K562 (cell line): ENCODE data around the gene UBE2M. TPM values are rescaled to one million over a fixed set of nuclear protein-coding genes. Genes with fewer than 3 reads are reported as not detected.

Experiments used
- ATAC-seq: fragments of 200-7000 bp; cut with Tn5 transposase; 3 replicates; pipeline ENCODE4 v1.9.1; 2020; ENCODE audit warnings: moderate library complexity
- BruUV-seq: library from RNA; stranded (reverse); fragments of 400-500 nt; replicated peaks from 2 replicates; lab custom pipeline; 2021; lab: Mats Ljungman, UMichigan
- CTCF ChIA-PET: fragments of 300-600 bp; formaldehyde crosslinking; extraction: SDS; loops from one replicate; lab custom pipeline; 2021; ENCODE audit warnings: low intra/inter-chr PET ratio; lab: Yijun Ruan, JAX
- POLR2A ChIA-PET: fragments of 300-600, 350-650 bp; sonication (Branson Sonifier 250); formaldehyde crosslinking; extraction: SDS; loops from one replicate; lab custom pipeline; 2021; ENCODE audit warnings: antibody characterized with exemption, inconsistent platforms; lab: Yijun Ruan, JAX
- DNase-seq, 4 experiments: peaks; one replicate each; pipeline versions ENCODE4 v3.0.0 to v3.0.0-alpha.2; 2011 to 2018; ENCODE audit warnings: low spot score in 3 of 4, mixed read lengths in 3 of 4; ENCODE audit errors: extremely low read depth in 1 of 4
- FAIRE-seq: peaks from 2 replicates; lab custom pipeline; 2011; peaks lifted over from hg19 to GRCh38; lab: Jason Lieb, UNC
- H2AFZ ChIP-seq: 2 replicates; pipeline ENCODE4 v1.6.0; 2011; ENCODE audit warnings: low read depth, low read length, control low read depth, inconsistent platforms
- H3K27ac ChIP-seq: fragments of 200-600 bp; 3 replicates; pipeline ENCODE4 v1.8.0; 2011; ENCODE audit warnings: low read depth, mild to moderate bottlenecking, control low read depth, inconsistent platforms, low read length, moderate library complexity, mixed read lengths; ENCODE audit errors: extremely low read depth
- H3K27me3 ChIP-seq, 2 experiments: fragments of 300-600 bp in 1 of 2; 2 replicates in 1 of 2; 3 replicates in 1 of 2; pipeline versions ENCODE4 v1.6.0 to v1.8.0; 2011; ENCODE audit warnings: inconsistent platforms in 2 of 2, low read length in 2 of 2, mild to moderate bottlenecking in 1 of 2, mixed read lengths in 1 of 2, moderate library complexity in 1 of 2; ENCODE audit not compliant: control insufficient read depth in 2 of 2, insufficient read depth in 2 of 2
- H3K36me3 ChIP-seq: fragments of 300-600 bp; 3 replicates; pipeline ENCODE4 v1.8.0; 2011; ENCODE audit warnings: mild to moderate bottlenecking, low read length, inconsistent platforms; ENCODE audit not compliant: control insufficient read depth, insufficient read depth
- H3K4me1 ChIP-seq, 2 experiments: fragments of 200-600 bp in 1 of 2; replicated peaks in 1 of 2; 2 replicates in 1 of 2; 3 replicates in 1 of 2; pipeline versions ENCODE4 v1.5.1 to v1.8.0; 2011; ENCODE audit warnings: inconsistent platforms in 2 of 2, low read length in 2 of 2, mild to moderate bottlenecking in 1 of 2, mixed read lengths in 1 of 2, moderate library complexity in 1 of 2; ENCODE audit not compliant: control insufficient read depth in 2 of 2, insufficient read depth in 2 of 2
- H3K4me2 ChIP-seq: 2 replicates; pipeline ENCODE4 v1.6.1; 2011; ENCODE audit warnings: low read length, control low read depth, inconsistent platforms, mixed read lengths; ENCODE audit not compliant: insufficient read depth
- H3K4me3 ChIP-seq: fragments of 200-600 bp; sonication (generic), shearing (Covaris generic); 2 replicates; pipeline ENCODE4 v1.5.1; 2016; ENCODE audit warnings: control low read depth, inconsistent platforms
- H3K79me2 ChIP-seq: fragments of 200-600 bp; 3 replicates; pipeline ENCODE4 v1.8.0; 2011; ENCODE audit warnings: low read length, inconsistent platforms; ENCODE audit not compliant: control insufficient read depth, insufficient read depth
- H3K9ac ChIP-seq, 2 experiments: 2 replicates each; pipeline versions ENCODE4 v1.6.0 to v1.6.1; 2011; ENCODE audit warnings: low read depth in 2 of 2, low read length in 2 of 2, control low read depth in 1 of 2, inconsistent platforms in 1 of 2, mild to moderate bottlenecking in 1 of 2, mixed read lengths in 1 of 2; ENCODE audit not compliant: insufficient read depth in 1 of 2
- H3K9me1 ChIP-seq: one replicate; pipeline ENCODE4 v1.6.0; 2011; ENCODE audit warnings: inconsistent platforms, mild to moderate bottlenecking, low read length, moderate library complexity; ENCODE audit not compliant: control insufficient read depth, insufficient read depth
- H3K9me3 ChIP-seq: replicated peaks from 2 replicates; pipeline ENCODE4 v1.5.1; 2011; ENCODE audit warnings: low read depth, low read length, inconsistent platforms; ENCODE audit not compliant: control insufficient read depth, insufficient read depth
- H4K20me1 ChIP-seq: replicated peaks from 2 replicates; pipeline ENCODE4 v1.6.1; 2011; ENCODE audit warnings: low read length, inconsistent platforms, mixed read lengths; ENCODE audit not compliant: control insufficient read depth, insufficient read depth
- ARHGAP35 ChIP-seq: fragments of 450-650 bp; IDR thresholded peaks from 2 replicates; pipeline ENCODE4 v1.6.1; 2018; ENCODE audit not compliant: partially characterized antibody
- POLR2G ChIP-seq: fragments of 200-400 bp; formaldehyde crosslinking; IDR thresholded peaks from 2 replicates; pipeline ENCODE4 v1.6.1; 2017; ENCODE audit warnings: low read depth, mild to moderate bottlenecking, antibody characterized with exemption, low read length, moderate library complexity
- RBFOX2 ChIP-seq: fragments of 200-400 bp; formaldehyde crosslinking; IDR thresholded peaks from 2 replicates; pipeline ENCODE4 v1.6.1; 2017; ENCODE audit warnings: low read depth, mild to moderate bottlenecking, low read length, moderate library complexity
- SMC3 ChIP-seq: conservative IDR thresholded peaks from 2 replicates; pipeline ENCODE4 v1.6.1; 2011; ENCODE audit warnings: low read depth, low read length, improper control_type of control experiment; ENCODE audit not compliant: insufficient read depth
- ZNF79 ChIP-seq: fragments of 250-450 bp; sonication (Bioruptor Pico); IDR thresholded peaks from 2 replicates; pipeline ENCODE4 v1.4.0; 2020; ENCODE audit warnings: low read depth, mild to moderate bottlenecking, moderate library complexity
- WGBS: fragments of 100-300 bp; shearing (Covaris generic); methylation state at CpG from one replicate; pipeline ENCODE4 v1.1.6; 2016; ENCODE audit warnings: low coverage, mixed read lengths; ENCODE audit not compliant: insufficient coverage; ENCODE audit errors: missing lambda C conversion rate; 5-methylcytosine and 5-hydroxymethylcytosine counted together
- in situ Hi-C: fragments of 300-500 bp; cut with MboI; formaldehyde crosslinking; loops from 4 replicates; pipeline ENCODE4 v1.15.0; 2018; ENCODE audit warnings: inconsistent platforms, mixed read lengths
- intact Hi-C: fragments of 100-400 bp; cut with micrococcal nuclease; formaldehyde crosslinking; loops from 2 replicates; pipeline ENCODE4 v1.14.2; 2022
- polyA plus RNA-seq, 8 experiments: library from polyadenylated mRNA; depleted of rRNA in 4 of 8; stranded (reverse) in 5 of 8; unstranded in 3 of 8; fragments of >200 nt; fragmentation: Nextera tagmentation in 2 of 8; fragmentation: Illumina TruSeq in 1 of 8; extraction: Ambion mirVana in 2 of 8; extraction: Trizol in 1 of 8; gene quantifications; 2 replicates each; pipeline versions ENCODE4 v1.2.1 to v1.2.3, GENCODE V29; 2011 to 2014; ENCODE audit warnings: inconsistent platforms in 1 of 8, missing spikeins in 1 of 8
- total RNA-seq, 7 experiments: library from RNA; depleted of rRNA in 6 of 7; stranded (reverse); fragments of >200 nt in 6 of 7; fragmentation: Illumina TruSeq in 2 of 7; extraction: Trizol in 2 of 7; gene quantifications; 2 replicates each; pipeline versions ENCODE4 v1.2.1 to v1.2.3, GENCODE V29; 2011 to 2021; ENCODE audit warnings: low replicate concordance in 1 of 7

UBE2M gene
- total and polyA plus RNA-seq, 9 of the 15 experiments (the other 6 are each of a cell fraction or from before 2014, with no cell fraction given), result 0.92 to 163 (median 85.7) TPM

GRCh38 chr19:58571575-58571947, 13.2 kb upstream of the UBE2M start (continued):
- no peak for TF ChIP-seq POLR2G
- no peak for TF ChIP-seq ZNF79 (CRISPR knock-in tag)
- TF ChIP-seq, all 486 proteins: peak for 0

DNA sequence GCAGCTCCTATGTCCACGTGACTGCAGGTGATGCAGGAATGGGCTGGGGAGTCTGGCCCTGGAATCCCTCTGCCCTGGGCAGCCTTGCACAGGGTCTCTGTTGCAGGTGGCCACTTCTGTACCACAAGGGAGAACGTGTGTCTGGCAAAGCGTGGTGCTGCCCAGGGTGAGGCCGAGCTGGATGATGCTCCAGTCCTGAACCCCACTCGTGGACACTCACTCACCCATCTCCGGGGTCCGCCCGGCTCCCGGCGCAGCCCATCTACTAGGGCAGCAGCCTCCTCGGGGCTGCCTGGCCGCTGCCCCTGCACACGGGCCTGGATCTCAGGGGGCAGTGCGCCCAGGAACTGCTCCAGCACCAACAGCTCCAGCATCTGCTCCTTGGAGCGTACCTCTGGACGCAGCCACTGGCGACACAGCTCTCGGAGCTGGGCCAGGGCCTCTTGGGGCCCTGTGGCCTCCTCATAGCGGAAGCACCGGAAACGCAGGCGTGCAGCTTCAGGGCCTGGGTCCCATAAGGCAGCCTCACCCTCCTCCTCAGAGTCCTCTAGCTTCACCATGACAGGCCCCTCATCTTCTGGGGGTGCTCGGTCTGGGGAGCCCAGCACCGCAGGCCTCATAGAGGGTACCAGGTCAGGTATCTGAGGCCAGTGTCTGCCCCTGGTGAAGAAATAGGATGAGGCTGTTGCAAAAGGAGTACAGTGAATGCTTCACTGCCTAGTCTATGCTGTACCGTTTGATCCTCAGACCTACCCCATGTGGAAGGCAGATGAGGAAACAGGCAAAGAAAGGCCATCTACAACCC, 12.6 kb upstream of the UBE2M start:
- H4K20me1 ChIP-seq, result no peaks in the 10 kb centered on the region
- no peak overlapping the region; the same call in 2 of the 3 replicates for H3K27ac ChIP-seq
- no peaks in the 10 kb centered on the region for H3K9me3 ChIP-seq
- ATAC-seq, result no peak
- ChIA-PET POLR2A (interaction anchor here (0.7 to 2.9 kb wide), 3 partner anchors 7 to 16 kb away, joined by 3 to 24 read pairs (median 4); partner anchors contain the start of gene CHMP2A), CTCF (no interaction called here)
- H3K4me1 ChIP-seq, result peaks cover 25 to 33% of the 10 kb centered on the region in 2 experiments; a peak in 4 of 5 replicates
- H3K9ac ChIP-seq, result no peak overlapping the region; a peak in 1 of 4 replicates
- WGBS, result 86% methylated on average over 19 of the region's 25 CpGs
- no peaks in the 10 kb centered on the region for H3K27me3 ChIP-seq
- H3K36me3 ChIP-seq, result peaks cover 42% of the 10 kb centered on the region; the same call in 2 of the 3 replicates
- no peak overlapping the region for H3K4me2 ChIP-seq
- DNase-seq, result no peak
- FAIRE-seq, result no peak
- no peak overlapping the region for H2AFZ ChIP-seq
- BruUV-seq, result no TSS peak
- no peak overlapping the region for H3K4me3 ChIP-seq
- peaks cover 17% of the 10 kb centered on the region for H3K79me2 ChIP-seq
- H3K9me1 ChIP-seq, result no peaks in the 10 kb centered on the region
- intact Hi-C loops, result no loop called here
- no peak for TF ChIP-seq ARHGAP35
- no peak for TF ChIP-seq SMC3
- TF ChIP-seq POLR2G, result peak; percentile 66
- peak; percentile 49 for TF ChIP-seq RBFOX2
- in situ Hi-C loops, result no loop called here
